ENCODE measurements around the gene GIPC3. TPM values are rescaled to one million over a fixed set of nuclear protein-coding genes. Genes with fewer than 3 reads are reported as not detected.

The GIPC3 gene
- total and polyA plus RNA-seq, 2 of the 8 experiments (the other 6 are each of a cell fraction or from before 2014, with no cell fraction given), result 1.0 to 1.2 TPM

DNA sequence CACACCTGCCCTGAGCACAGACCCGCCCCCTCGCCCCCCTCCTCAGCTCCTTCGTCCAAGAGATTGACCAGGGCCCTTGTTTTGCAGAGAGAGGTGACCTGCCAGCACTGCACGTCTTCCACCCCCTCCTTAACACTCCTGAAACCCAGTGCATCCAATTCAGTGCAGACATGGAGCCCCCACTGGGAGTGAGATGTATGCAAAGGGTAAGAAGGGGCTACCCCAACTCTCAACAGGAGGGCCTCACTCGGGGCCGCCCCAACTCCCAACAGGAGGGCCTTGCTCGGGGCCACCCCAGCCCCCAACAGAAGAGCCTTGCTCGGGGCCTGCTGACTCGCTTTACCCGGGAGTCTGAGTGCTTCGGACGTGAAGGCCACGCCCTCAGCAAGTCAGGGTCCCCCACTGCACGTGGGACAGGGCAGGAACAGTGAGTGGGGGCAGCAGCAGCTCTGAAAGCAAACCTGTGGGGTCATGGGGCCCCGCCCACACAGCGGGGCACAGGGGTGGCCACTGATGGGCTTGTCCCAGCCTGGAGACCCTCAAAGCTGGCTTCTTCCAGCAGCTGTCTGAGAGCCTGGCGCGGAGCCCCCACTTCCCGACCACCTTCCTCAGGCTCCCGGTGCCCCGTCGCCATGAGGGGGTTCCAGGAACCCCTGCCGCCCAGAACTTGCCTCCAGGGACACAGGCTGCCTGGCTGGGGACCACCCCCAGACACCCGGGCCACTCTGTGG lies 35.7 kb downstream of the GIPC3 start (continued):
- TF ChIP-seq, protein P1, sequence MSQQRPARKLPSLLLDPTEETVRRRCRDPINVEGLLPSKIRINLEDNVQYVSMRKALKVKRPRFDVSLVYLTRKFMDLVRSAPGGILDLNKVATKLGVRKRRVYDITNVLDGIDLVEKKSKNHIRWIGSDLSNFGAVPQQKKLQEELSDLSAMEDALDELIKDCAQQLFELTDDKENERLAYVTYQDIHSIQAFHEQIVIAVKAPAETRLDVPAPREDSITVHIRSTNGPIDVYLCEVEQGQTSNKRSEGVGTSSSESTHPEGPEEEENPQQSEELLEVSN (IDR thresholded peaks at IDR 0.05), result no peak
- TF ChIP-seq SP2 (IDR thresholded peaks at IDR 0.05; ENCODE audit: low read length) (no peak), SUZ12 (IDR thresholded peaks at IDR 0.05; ENCODE audit: low read length) (no peak), BCL11A (IDR thresholded peaks at IDR 0.05; ENCODE audit: low read depth in 2 of 2, low read length in 2 of 2) (no peak), EP300 (IDR thresholded peaks at IDR 0.05; ENCODE audit: borderline replicate concordance in 1 of 2, low read depth in 2 of 2, low read length in 2 of 2) (no peak), RBBP5 (IDR thresholded peaks at IDR 0.05; ENCODE audit: borderline replicate concordance, low read depth, low read length) (no peak), KDM4A (IDR thresholded peaks at IDR 0.05; ENCODE audit: low read depth, low read length, severe bottlenecking) (no peak), ASH2L (IDR thresholded peaks at IDR 0.05; ENCODE audit: low read length) (no peak)
- TF ChIP-seq, protein P2, sequence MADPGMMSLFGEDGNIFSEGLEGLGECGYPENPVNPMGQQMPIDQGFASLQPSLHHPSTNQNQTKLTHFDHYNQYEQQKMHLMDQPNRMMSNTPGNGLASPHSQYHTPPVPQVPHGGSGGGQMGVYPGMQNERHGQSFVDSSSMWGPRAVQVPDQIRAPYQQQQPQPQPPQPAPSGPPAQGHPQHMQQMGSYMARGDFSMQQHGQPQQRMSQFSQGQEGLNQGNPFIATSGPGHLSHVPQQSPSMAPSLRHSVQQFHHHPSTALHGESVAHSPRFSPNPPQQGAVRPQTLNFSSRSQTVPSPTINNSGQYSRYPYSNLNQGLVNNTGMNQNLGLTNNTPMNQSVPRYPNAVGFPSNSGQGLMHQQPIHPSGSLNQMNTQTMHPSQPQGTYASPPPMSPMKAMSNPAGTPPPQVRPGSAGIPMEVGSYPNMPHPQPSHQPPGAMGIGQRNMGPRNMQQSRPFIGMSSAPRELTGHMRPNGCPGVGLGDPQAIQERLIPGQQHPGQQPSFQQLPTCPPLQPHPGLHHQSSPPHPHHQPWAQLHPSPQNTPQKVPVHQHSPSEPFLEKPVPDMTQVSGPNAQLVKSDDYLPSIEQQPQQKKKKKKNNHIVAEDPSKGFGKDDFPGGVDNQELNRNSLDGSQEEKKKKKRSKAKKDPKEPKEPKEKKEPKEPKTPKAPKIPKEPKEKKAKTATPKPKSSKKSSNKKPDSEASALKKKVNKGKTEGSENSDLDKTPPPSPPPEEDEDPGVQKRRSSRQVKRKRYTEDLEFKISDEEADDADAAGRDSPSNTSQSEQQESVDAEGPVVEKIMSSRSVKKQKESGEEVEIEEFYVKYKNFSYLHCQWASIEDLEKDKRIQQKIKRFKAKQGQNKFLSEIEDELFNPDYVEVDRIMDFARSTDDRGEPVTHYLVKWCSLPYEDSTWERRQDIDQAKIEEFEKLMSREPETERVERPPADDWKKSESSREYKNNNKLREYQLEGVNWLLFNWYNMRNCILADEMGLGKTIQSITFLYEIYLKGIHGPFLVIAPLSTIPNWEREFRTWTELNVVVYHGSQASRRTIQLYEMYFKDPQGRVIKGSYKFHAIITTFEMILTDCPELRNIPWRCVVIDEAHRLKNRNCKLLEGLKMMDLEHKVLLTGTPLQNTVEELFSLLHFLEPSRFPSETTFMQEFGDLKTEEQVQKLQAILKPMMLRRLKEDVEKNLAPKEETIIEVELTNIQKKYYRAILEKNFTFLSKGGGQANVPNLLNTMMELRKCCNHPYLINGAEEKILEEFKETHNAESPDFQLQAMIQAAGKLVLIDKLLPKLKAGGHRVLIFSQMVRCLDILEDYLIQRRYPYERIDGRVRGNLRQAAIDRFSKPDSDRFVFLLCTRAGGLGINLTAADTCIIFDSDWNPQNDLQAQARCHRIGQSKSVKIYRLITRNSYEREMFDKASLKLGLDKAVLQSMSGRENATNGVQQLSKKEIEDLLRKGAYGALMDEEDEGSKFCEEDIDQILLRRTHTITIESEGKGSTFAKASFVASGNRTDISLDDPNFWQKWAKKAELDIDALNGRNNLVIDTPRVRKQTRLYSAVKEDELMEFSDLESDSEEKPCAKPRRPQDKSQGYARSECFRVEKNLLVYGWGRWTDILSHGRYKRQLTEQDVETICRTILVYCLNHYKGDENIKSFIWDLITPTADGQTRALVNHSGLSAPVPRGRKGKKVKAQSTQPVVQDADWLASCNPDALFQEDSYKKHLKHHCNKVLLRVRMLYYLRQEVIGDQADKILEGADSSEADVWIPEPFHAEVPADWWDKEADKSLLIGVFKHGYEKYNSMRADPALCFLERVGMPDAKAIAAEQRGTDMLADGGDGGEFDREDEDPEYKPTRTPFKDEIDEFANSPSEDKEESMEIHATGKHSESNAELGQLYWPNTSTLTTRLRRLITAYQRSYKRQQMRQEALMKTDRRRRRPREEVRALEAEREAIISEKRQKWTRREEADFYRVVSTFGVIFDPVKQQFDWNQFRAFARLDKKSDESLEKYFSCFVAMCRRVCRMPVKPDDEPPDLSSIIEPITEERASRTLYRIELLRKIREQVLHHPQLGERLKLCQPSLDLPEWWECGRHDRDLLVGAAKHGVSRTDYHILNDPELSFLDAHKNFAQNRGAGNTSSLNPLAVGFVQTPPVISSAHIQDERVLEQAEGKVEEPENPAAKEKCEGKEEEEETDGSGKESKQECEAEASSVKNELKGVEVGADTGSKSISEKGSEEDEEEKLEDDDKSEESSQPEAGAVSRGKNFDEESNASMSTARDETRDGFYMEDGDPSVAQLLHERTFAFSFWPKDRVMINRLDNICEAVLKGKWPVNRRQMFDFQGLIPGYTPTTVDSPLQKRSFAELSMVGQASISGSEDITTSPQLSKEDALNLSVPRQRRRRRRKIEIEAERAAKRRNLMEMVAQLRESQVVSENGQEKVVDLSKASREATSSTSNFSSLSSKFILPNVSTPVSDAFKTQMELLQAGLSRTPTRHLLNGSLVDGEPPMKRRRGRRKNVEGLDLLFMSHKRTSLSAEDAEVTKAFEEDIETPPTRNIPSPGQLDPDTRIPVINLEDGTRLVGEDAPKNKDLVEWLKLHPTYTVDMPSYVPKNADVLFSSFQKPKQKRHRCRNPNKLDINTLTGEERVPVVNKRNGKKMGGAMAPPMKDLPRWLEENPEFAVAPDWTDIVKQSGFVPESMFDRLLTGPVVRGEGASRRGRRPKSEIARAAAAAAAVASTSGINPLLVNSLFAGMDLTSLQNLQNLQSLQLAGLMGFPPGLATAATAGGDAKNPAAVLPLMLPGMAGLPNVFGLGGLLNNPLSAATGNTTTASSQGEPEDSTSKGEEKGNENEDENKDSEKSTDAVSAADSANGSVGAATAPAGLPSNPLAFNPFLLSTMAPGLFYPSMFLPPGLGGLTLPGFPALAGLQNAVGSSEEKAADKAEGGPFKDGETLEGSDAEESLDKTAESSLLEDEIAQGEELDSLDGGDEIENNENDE (IDR thresholded peaks at IDR 0.05; ENCODE audit: insufficient replicate concordance, low read length), result no peak
